Activated T-cell treated with anti-CD3 and anti-CD28 coated beads, Interleukin-2, amount 50 U/mL, for 4 hours (primary cell): ENCODE results near the gene IDH3G. TPM values are rescaled to one million over a fixed set of nuclear protein-coding genes. Genes with fewer than 3 reads are reported as not detected.
"Not testable (repeated sequence)": the region's sequence is repeated elsewhere in the genome, so short reads cannot be mapped to it uniquely, and the experiment has no call there.

Experiments
- ATAC-seq, 2 donors: fragments of 200-7000 bp; cut with Tn5 transposase; one replicate each; pipeline ENCODE4 v1.10.0; 2021
- DNase-seq: peaks from one replicate; pipeline ENCODE4 v3.0.0-alpha.2; 2020
- H3K27me3 Mint-ChIP-seq: one replicate; pipeline ENCODE4 v1.8.0; 2021; ENCODE audit warnings: low read depth, mixed read lengths
- H3K36me3 Mint-ChIP-seq: one replicate; pipeline ENCODE4 v1.8.0; 2022; ENCODE audit warnings: mixed read lengths; ENCODE audit not compliant: insufficient read depth
- H3K4me1 Mint-ChIP-seq: one replicate; pipeline ENCODE4 v1.8.0; 2021; ENCODE audit warnings: low read depth, mixed read lengths
- H3K4me3 Mint-ChIP-seq: one replicate; pipeline ENCODE4 v1.8.0; 2021; ENCODE audit warnings: mild to moderate bottlenecking, moderate library complexity, mixed read lengths
- H3K9me3 Mint-ChIP-seq: one replicate; pipeline ENCODE4 v1.8.0; 2021; ENCODE audit warnings: mixed read lengths
- total RNA-seq, 3 donors: library from RNA; stranded (reverse); gene quantifications; one replicate each; pipeline ENCODE4 v1.2.1, GENCODE V29; 2021

Gene IDH3G
- total RNA-seq, 3 donors from 2014 or later = 60.8 to 64.2 (median 62.7) TPM

DNA sequence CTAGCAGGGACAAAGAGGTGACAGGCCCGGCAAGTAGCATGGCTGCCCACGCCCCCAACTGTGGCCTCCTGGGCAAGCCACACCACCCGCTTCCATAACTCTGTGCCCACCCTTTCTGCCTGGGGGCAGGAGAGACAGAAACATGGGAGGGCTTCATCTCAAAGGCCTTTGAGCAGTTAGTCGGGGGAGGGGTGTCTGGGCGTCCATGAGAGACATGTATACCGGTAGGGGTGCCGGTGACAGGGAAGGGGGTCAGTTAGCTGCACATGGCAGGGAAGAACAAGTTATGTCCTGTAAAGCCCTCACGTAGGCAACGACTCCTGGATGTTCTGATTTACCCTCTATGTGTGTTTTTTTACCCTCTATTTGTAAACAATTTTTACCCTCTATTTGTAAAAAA lies 26.9 kb upstream of the IDH3G start:
- Mint-ChIP-seq H3K27me3 (no peaks in the 10 kb centered on the region), H3K4me3 (no peak overlapping the region), H3K36me3 (no peaks in the 10 kb centered on the region), H3K4me1 (peaks cover 41% of the 10 kb centered on the region), H3K9me3 (no peaks in the 10 kb centered on the region)
- ATAC-seq (no peak), DNase-seq (no peak)

DNA sequence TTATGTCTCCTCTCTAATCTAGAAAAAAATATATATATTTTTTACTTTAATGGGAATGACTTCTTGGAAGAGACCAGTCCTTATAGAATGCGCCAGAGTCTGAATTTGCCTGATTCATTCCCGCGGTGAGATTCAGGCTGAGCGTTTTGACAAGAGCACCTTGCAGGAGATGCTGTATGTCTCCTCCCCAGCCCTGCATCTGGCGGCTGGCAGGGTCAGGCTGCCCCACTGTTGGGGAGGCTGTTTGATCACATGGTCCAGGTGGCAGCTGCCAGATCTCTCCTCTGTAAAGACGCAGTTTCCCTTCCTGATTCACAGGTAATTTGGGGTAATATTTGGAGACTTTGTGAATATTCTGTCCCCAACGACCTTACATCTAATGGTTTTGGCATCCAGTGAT lies 26.4 kb upstream of the IDH3G start:
- Mint-ChIP-seq H3K36me3 (no peaks in the 10 kb centered on the region), H3K4me3 (no peak overlapping the region), H3K4me1 (peaks cover 41% of the 10 kb centered on the region), H3K9me3 (no peaks in the 10 kb centered on the region), H3K27me3 (no peaks in the 10 kb centered on the region)
- DNase-seq = no peak
- no peak for ATAC-seq

DNA sequence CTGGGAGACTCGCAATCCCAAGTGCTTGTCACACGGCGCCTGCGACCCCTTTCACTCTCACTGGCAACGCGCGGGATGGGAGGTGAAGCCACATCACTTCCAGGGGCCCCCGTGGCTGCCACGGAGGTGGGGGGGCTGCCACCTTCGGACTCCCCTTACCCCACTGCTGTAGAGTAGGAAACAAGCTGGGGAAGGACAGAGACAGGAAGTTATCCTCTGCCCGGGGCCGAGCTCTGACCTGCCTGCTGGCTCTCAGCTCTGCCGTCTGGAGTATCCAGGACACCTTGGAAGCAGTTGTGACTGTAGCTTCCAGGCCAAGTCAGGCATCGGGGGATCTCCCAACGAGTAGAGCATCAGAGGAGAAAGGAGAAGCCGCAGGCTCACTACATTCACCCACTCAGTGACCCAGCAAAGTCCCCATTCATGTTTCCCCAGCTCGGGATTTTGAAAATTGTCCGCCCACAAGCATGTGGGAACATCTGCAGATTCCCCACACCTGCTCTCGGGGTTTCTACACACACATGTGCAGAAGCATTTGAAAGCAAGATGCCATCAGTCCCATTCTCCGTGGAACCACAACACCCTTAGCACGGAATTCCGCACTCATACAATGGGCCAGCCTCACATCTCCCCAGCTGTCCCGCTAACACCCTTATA lies 25.3 kb upstream of the IDH3G start:
- H3K27me3 Mint-ChIP-seq = no peaks in the 10 kb centered on the region
- H3K4me1 Mint-ChIP-seq = peaks cover 48% of the 10 kb centered on the region
- DNase-seq = no peak
- H3K4me3 Mint-ChIP-seq = peak overlapping the region; percentile 64
- no peaks in the 10 kb centered on the region for H3K36me3 Mint-ChIP-seq
- no peaks in the 10 kb centered on the region for H3K9me3 Mint-ChIP-seq
- peak in 1 of 2 donors; percentile 8 for ATAC-seq

DNA sequence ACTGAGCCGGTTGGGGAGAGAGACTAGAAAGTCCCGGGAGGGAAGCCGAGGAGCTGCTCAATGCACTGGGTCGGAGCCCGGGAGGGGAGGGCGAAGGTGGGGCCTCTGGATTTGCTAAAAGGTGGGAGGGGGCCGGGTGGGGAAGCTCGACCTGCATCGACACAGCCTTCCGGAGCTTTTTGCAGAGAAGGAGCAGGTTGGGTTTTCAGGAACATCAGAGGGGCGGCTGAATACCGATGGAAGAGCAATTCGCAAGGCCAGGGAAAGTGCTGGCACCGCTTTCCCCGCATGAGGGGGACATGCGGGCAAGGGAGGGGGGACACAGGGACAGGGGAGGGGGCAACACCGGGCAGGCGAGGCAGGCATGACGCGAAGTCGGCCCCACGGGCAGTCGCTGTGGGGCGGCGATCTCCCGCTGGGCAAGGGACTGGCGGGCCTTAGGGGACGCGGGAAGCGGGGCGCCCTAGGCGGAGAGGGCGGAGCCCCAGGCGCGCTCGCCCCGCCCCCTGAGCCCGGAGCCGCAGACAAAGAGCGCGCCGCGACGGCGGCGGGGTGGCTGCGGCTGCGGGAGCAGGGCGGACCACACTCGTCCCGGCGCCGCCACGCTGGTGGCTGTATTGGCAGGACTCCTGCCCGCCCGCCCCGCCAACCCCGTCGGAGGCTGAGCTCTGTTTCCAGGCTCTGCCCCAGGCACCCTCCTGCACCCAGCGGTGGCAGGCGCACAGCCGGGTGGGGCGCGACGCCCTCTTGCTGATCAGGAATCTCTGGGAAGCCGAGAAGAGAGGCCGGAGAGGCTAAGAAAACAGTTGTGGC lies 24.6 kb upstream of the IDH3G start:
- H3K4me3 Mint-ChIP-seq = peak overlapping the region; percentile 64
- DNase-seq = peak; percentile 41
- peak; percentile 87 to 91 for ATAC-seq
- peaks cover 47% of the 10 kb centered on the region for H3K4me1 Mint-ChIP-seq
- no peaks in the 10 kb centered on the region for H3K9me3 Mint-ChIP-seq
- no peaks in the 10 kb centered on the region for H3K27me3 Mint-ChIP-seq
- H3K36me3 Mint-ChIP-seq = no peaks in the 10 kb centered on the region

DNA sequence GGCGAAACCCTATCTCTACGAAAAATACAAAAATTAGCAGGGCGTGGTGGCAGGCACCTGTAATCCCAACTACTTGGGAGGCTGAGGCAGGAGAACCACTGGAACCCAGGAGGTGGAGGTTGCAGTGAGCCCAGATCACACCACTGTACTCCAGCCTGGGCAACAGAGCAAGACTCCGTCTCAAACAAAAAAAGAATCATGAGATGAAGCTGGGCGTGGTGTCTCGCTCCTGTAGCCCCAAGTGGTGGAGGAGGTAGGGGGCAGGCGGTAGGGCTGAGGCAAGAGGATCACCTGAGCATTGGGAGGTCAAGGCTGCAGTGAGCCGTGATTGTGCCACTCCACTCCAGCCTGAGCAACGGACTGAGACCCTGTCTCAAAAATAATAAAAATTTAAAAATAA lies 23.9 kb upstream of the IDH3G start:
- H3K27me3 Mint-ChIP-seq, ATAC-seq, H3K4me3 Mint-ChIP-seq, H3K9me3 Mint-ChIP-seq, H3K36me3 Mint-ChIP-seq, DNase-seq: not testable (repeated sequence)
- H3K4me1 Mint-ChIP-seq = peaks cover 44% of the 10 kb centered on the region

DNA sequence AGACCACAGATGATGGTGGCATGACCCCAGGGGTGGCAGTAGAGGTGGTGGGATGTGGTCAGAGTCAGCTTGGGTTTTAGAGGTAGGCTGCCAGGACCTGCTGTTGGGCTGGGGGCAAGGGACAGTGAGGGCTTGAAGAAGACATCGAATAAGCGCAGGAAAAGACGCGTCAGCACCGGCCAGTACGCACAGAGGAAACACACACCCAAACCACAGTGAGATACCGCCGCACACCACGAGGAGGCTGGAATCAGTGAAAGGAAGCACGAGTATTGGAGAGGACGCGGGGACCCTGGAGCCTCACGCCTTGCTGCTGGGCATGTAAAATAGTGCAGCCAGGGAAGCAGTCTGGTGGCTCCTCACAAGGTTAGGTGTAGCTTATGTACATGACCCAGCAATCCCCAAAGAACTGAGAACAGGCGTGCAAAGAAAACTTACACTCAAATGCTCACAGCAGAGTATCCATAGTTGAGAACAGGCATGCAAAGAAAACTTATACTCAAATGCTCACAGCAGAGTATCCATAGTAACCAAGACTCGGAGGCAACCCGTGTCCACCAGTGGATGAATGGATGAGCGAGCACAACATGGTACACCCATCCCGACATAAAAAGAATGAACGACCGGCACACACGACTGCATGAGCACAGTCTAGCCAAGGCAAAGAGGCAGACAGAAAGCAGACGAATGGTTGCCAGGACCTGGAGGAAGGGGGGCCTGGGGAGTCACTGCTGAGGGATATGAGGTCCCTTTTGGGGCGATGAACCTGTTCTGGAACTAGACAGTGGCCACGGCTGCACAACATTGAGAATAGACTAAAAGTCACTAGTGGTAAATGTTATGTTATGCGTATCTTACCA lies 22.9 kb upstream of the IDH3G start:
- H3K27me3 Mint-ChIP-seq = no peaks in the 10 kb centered on the region
- peaks cover 37% of the 10 kb centered on the region for H3K4me1 Mint-ChIP-seq
- DNase-seq (no peak), ATAC-seq (peak; percentile 41 to 73)
- no peaks in the 10 kb centered on the region for H3K9me3 Mint-ChIP-seq
- peak overlapping the region; percentile 35 for H3K4me3 Mint-ChIP-seq
- no peaks in the 10 kb centered on the region for H3K36me3 Mint-ChIP-seq

DNA sequence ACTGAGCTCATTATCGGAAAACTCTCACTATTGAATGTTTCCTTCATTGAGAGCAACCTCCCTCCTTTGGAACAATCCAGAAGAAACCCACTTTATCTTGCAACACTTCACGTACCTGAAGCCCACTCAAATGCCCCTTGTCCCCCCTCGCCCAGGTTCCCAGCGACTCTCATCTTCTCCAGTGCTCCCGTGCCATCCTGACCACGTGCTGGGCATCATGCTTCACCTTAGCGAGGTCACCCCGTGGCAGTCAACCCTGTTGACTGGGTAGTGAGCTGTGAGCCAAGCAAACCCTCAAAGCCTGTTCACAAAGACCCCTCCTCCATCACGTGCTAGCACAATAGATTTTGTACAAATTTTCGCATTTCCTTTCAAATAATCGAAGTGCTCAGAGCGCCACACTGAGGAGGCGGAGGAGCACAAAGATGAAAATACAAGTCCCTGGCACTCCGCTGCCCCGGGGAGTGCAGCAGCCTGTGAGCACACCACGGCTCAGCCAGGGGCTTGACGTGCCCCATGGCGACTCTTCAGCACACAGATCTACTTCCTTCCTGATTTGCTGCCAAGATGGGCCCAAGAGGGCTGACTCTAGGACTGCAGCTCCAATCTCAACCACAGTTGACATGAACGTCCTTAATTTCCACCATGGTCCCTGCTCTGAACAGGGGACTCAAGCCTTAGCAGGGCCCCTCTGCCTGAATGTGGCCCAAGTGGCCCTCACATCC lies 20.6 kb upstream of the IDH3G start:
- ATAC-seq (no peak), DNase-seq (no peak)
- H3K4me1 Mint-ChIP-seq = peaks cover 23% of the 10 kb centered on the region
- H3K4me3 Mint-ChIP-seq = no peak overlapping the region
- H3K9me3 Mint-ChIP-seq = no peaks in the 10 kb centered on the region
- H3K27me3 Mint-ChIP-seq = peaks cover 1% of the 10 kb centered on the region
- no peaks in the 10 kb centered on the region for H3K36me3 Mint-ChIP-seq

DNA sequence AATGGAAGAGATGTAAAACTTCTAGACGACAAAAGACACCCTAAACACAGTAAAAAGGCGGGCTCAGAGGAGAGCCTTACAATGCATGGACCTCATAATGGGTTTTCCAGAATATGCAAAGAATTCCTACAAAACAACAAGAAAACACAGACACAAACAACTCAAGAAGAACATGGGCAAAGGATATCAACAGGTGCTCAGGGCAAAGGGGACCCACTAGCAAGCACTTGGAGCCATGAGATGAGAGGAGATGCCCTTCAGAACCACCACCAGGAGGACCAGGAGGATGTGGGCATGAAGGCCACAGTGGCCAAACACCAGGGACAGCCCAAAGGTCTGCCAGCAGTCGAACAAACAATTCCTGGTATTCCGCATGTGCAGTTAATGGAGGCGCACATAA lies 19.0 kb upstream of the IDH3G start:
- Mint-ChIP-seq H3K36me3 (no peaks in the 10 kb centered on the region), H3K4me1 (peaks cover 18% of the 10 kb centered on the region), H3K9me3 (no peaks in the 10 kb centered on the region), H3K27me3 (peaks cover 1% of the 10 kb centered on the region), H3K4me3 (no peak overlapping the region)
- DNase-seq = no peak
- no peak for ATAC-seq

DNA sequence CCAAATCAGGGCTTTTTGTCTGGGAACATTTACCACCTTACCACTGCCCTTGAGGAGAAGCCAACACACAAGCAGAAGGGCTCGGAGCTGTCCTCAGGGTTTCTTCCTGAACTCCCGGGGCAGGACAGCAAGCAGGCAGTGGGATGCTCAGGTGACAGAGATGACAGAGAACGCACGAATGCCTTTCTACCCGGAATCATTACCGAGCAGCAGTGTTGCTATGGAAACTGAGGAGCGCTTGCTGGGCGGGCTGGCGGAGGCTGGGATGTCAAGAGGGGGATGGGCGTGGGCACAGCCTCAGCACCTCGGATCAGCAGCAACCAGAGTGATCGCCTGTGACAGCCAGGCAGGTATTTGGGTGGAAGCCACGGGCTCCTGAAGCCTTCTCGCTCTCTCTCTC lies 18.0 kb upstream of the IDH3G start:
- DNase-seq = no peak
- Mint-ChIP-seq H3K36me3 (no peaks in the 10 kb centered on the region), H3K9me3 (no peaks in the 10 kb centered on the region), H3K4me3 (no peak overlapping the region), H3K4me1 (peaks cover 15% of the 10 kb centered on the region), H3K27me3 (peaks cover 1% of the 10 kb centered on the region)
- no peak for ATAC-seq

DNA sequence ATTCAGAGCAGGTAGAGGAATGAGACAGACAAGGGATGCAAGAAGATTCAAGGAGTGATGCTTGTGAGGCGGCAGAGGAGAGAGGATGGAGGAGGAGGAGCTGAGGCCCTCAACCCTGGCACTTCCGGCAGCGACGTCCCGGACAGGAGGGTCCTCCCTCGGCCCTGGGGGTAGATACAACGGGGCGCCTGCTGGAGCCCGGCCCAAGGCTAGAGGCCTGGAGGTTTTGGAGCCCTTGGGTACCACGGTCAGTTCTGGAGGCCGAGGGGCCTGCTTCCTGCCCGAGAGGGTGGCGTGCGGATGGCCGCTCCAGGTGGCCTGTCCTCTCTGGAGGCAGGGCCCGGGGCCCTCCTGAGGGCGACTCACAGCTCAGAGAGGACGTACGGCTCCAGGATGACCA lies 13.8 kb upstream of the IDH3G start:
- Mint-ChIP-seq H3K4me1 (no peaks in the 10 kb centered on the region), H3K27me3 (peaks cover 1% of the 10 kb centered on the region), H3K36me3 (no peaks in the 10 kb centered on the region), H3K9me3 (no peaks in the 10 kb centered on the region), H3K4me3 (no peak overlapping the region)
- ATAC-seq (no peak), DNase-seq (no peak)

DNA sequence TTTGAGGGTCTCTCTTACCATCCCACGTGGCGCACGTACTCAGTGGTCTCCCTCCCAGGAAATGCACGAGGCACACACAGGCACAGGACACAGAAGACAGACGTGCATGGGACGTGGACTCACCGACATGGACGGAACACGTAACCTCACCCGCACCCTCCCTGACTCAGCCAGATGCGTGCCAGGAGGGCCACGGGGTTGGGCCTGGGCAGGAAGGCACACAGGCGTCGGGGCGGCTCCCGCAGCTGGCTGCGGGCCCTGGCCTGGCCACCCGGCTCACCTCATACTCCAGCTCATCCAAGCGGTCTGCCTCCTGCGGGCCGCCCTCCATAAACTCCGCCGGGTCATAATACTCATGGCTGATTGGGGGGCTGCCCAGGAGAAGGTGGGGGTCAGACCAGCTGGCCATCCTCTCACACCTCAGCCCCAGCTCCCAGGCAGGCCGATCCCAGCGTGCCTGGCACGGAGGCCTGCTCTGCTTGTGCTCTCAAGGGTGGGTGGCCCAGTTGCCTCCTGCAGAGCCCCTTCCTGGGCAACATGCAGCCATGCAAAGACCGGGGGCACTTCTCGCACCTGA lies 12.9 kb upstream of the IDH3G start:
- Mint-ChIP-seq H3K4me3 (no peak overlapping the region), H3K27me3 (peaks cover 1% of the 10 kb centered on the region), H3K9me3 (no peaks in the 10 kb centered on the region), H3K36me3 (no peaks in the 10 kb centered on the region), H3K4me1 (no peaks in the 10 kb centered on the region)
- DNase-seq (no peak), ATAC-seq (no peak)

DNA sequence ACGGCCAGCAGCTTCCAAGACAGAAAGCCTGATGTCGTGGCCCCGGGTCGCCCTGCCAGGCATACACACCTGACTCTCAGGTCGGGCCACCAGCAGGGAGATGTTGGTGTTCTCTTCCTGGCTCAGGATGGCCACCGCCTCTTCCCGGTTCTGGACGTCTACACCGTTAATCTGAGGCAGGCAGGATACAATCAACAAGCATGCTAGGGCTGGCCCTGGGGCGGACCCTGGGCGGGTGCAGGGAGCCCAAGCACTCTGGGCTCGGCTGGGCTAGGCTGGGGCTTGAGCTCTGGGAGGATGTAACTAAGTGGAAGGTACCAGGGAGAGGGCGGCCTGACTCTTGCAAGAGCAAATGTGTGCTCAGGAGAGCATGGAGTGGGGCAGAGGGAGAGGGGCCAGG lies 11.3 kb upstream of the IDH3G start:
- DNase-seq = no peak
- ATAC-seq = no peak
- Mint-ChIP-seq H3K4me1 (no peaks in the 10 kb centered on the region), H3K4me3 (no peak overlapping the region), H3K9me3 (no peaks in the 10 kb centered on the region), H3K36me3 (no peaks in the 10 kb centered on the region), H3K27me3 (peaks cover 1% of the 10 kb centered on the region)

DNA sequence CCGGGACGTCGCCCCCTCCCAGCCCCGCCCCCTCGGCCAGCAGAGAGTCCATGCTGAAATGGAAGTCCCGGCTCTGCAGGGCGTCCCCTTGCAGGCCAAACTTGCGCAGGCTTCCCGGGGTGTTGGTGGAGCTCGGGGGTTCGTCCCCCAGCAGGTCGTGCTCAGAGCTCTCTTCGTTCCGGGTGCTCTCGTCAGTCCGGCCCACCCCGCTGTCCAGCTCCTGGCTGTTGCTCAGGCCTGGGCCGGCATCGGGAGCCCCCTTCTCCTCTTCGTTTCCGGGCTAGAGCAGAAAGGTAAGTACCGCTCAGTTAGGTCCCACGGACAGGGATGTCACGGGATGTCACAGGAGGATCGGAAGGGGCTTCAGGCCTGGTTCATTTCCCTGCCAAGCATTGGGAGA lies 10.4 kb upstream of the IDH3G start:
- H3K9me3 Mint-ChIP-seq = no peaks in the 10 kb centered on the region
- no peak for ATAC-seq
- H3K4me3 Mint-ChIP-seq = no peak overlapping the region
- DNase-seq = no peak
- H3K27me3 Mint-ChIP-seq = no peaks in the 10 kb centered on the region
- no peaks in the 10 kb centered on the region for H3K36me3 Mint-ChIP-seq
- no peaks in the 10 kb centered on the region for H3K4me1 Mint-ChIP-seq
